Mucosa of stomach (tissue), 1 donor: ENCODE data around the gene MTO1.
"Not testable (repeated sequence)": the region's sequence is repeated elsewhere in the genome, so short reads cannot be mapped to it uniquely, and the experiment has no call there.

ENCODE experiments used
- H3K27me3 ChIP-seq: one replicate; pipeline ENCODE4 v1.7.0; 2013; ENCODE audit warnings: mild to moderate bottlenecking, low read length; ENCODE audit not compliant: control insufficient read depth, insufficient read depth
- H3K36me3 ChIP-seq: one replicate; pipeline ENCODE4 v1.7.0; 2013; ENCODE audit warnings: low read length; ENCODE audit not compliant: control insufficient read depth, insufficient read depth
- H3K4me1 ChIP-seq: one replicate; pipeline ENCODE4 v1.7.0; 2013; ENCODE audit warnings: mild to moderate bottlenecking, low read length; ENCODE audit not compliant: control insufficient read depth, insufficient read depth
- H3K4me3 ChIP-seq: one replicate; pipeline ENCODE4 v1.7.0; 2013; ENCODE audit warnings: low read length
- H3K9ac ChIP-seq: one replicate; pipeline ENCODE4 v1.7.0; 2013; ENCODE audit warnings: mild to moderate bottlenecking, low read length, moderate library complexity
- H3K9me3 ChIP-seq: one replicate; pipeline ENCODE4 v1.7.0; 2013; ENCODE audit warnings: mild to moderate bottlenecking, low read length, moderate library complexity; ENCODE audit not compliant: control insufficient read depth
- donor health status: Pancreatic carcinoma.

Gene MTO1

GRCh38 chr6:73461537-73462350 is at the start of gene MTO1:
MTO1 (plus strand) TSS chr6:73461737; CDS start chr6:73461855, 118 bp downstream.
- peaks cover 5% of the 10 kb centered on the region for H3K4me1 ChIP-seq
- H3K27me3 ChIP-seq: no peaks in the 10 kb centered on the region
- peak within 1 kb of the TSS; percentile 94 for H3K9ac ChIP-seq
- peak within 1 kb of the TSS; percentile 96 for H3K4me3 ChIP-seq
- no peaks in the 10 kb centered on the region for H3K9me3 ChIP-seq
- H3K36me3 ChIP-seq: no peaks in the 10 kb centered on the region

- no peaks in the 10 kb centered on the region for H3K9me3 ChIP-seq
- no peaks in the 10 kb centered on the region for H3K27me3 ChIP-seq
- no peaks in the 10 kb centered on the region for H3K36me3 ChIP-seq
Measured at GRCh38 chr6:73413102-73413501, 48.4 kb upstream of the MTO1 start.

GRCh38 chr6:73418081-73418741 is 43.3 kb upstream of the MTO1 start:
- Histone ChIP-seq H3K9me3 (no peaks in the 10 kb centered on the region), H3K36me3 (no peaks in the 10 kb centered on the region), H3K27me3 (no peaks in the 10 kb centered on the region), H3K4me1 (no peaks in the 10 kb centered on the region), H3K9ac (no peak overlapping the region), H3K4me3 (no peak overlapping the region)

More at GRCh38 chr6:73413102-73413501, 48.4 kb upstream of the MTO1 start:
- Histone ChIP-seq H3K4me1 (no peaks in the 10 kb centered on the region), H3K4me3 (no peak overlapping the region), H3K9ac (no peak overlapping the region)

- Histone ChIP-seq H3K9ac (no peak overlapping the region), H3K36me3 (no peaks in the 10 kb centered on the region), H3K9me3 (no peaks in the 10 kb centered on the region), H3K4me3 (no peak overlapping the region), H3K27me3 (no peaks in the 10 kb centered on the region), H3K4me1 (no peaks in the 10 kb centered on the region)
Measured at GRCh38 chr6:73421534-73421933, 40.0 kb upstream of the MTO1 start.

GRCh38 chr6:73435236-73435635 is 26.3 kb upstream of the MTO1 start:
- Histone ChIP-seq H3K4me3 (no peak overlapping the region), H3K36me3 (no peaks in the 10 kb centered on the region), H3K9me3 (no peaks in the 10 kb centered on the region), H3K9ac (no peak overlapping the region), H3K27me3 (no peaks in the 10 kb centered on the region), H3K4me1 (no peaks in the 10 kb centered on the region)

GRCh38 chr6:73443555-73443954 is 18.0 kb upstream of the MTO1 start:
- H3K4me3 ChIP-seq: no peak overlapping the region
- no peak overlapping the region for H3K9ac ChIP-seq
- H3K4me1 ChIP-seq: no peaks in the 10 kb centered on the region
- no peaks in the 10 kb centered on the region for H3K36me3 ChIP-seq
- no peaks in the 10 kb centered on the region for H3K9me3 ChIP-seq
- H3K27me3 ChIP-seq: no peaks in the 10 kb centered on the region

- H3K4me1 ChIP-seq: no peaks in the 10 kb centered on the region
- no peaks in the 10 kb centered on the region for H3K9me3 ChIP-seq
- H3K27me3 ChIP-seq: no peaks in the 10 kb centered on the region
- peak overlapping the region; percentile 78 for H3K9ac ChIP-seq
- no peaks in the 10 kb centered on the region for H3K36me3 ChIP-seq
- peak overlapping the region; percentile 80 for H3K4me3 ChIP-seq
Measured at GRCh38 chr6:73451223-73452106, 10.1 kb upstream of the MTO1 start.

GRCh38 chr6:73452107-73452461 is 9.5 kb upstream of the MTO1 start, which contains the start of gene CGAS:
CGAS (minus strand) TSS chr6:73452297; CDS start chr6:73452181, 116 bp downstream.
- Histone ChIP-seq H3K9me3 (no peaks in the 10 kb centered on the region), H3K4me1 (no peaks in the 10 kb centered on the region), H3K4me3 (peak within 1 kb of the TSS; percentile 80), H3K36me3 (no peaks in the 10 kb centered on the region), H3K9ac (peak within 1 kb of the TSS; percentile 78), H3K27me3 (no peaks in the 10 kb centered on the region)

- no peaks in the 10 kb centered on the region for H3K9me3 ChIP-seq
- no peak overlapping the region for H3K9ac ChIP-seq
- H3K4me3 ChIP-seq: no peak overlapping the region
- H3K36me3 ChIP-seq: no peaks in the 10 kb centered on the region
- no peaks in the 10 kb centered on the region for H3K4me1 ChIP-seq
- H3K27me3 ChIP-seq: no peaks in the 10 kb centered on the region
Measured at GRCh38 chr6:73455865-73456629, 5.5 kb upstream of the MTO1 start.

- not testable (repeated sequence) for H3K36me3 ChIP-seq, H3K9ac ChIP-seq, H3K9me3 ChIP-seq, H3K4me3 ChIP-seq, H3K4me1 ChIP-seq, H3K27me3 ChIP-seq
Measured at GRCh38 chr6:73459474-73459873, 2.1 kb upstream of the MTO1 start.

- no peaks in the 10 kb centered on the region for H3K36me3 ChIP-seq
Measured at GRCh38 chr6:73460056-73460455, 1.5 kb upstream of the MTO1 start.

More at GRCh38 chr6:73460056-73460455, 1.5 kb upstream of the MTO1 start:
- H3K4me1 ChIP-seq: peaks cover 5% of the 10 kb centered on the region
- H3K9me3 ChIP-seq: no peaks in the 10 kb centered on the region
- no peak overlapping the region for H3K9ac ChIP-seq
- H3K27me3 ChIP-seq: no peaks in the 10 kb centered on the region
- H3K4me3 ChIP-seq: no peak overlapping the region
